Neural progenitor cell (in vitro differentiated cells): ENCODE data around the gene SOX5.

ENCODE experiments used
- EZH2 ChIP-seq: fragments of 200-600 bp; sonication (generic); IDR thresholded peaks from 2 replicates; pipeline ENCODE4 v1.6.1; 2017; ENCODE audit warnings: antibody characterized with exemption, mild to moderate bottlenecking, moderate library complexity
- TF ChIP-seq, protein P1 (sequence below): fragments of 200-600 bp; sonication (generic); IDR thresholded peaks from 2 replicates; pipeline ENCODE4 v1.5.1; 2017; ENCODE audit warnings: antibody characterized with exemption, mild to moderate bottlenecking

DNA sequence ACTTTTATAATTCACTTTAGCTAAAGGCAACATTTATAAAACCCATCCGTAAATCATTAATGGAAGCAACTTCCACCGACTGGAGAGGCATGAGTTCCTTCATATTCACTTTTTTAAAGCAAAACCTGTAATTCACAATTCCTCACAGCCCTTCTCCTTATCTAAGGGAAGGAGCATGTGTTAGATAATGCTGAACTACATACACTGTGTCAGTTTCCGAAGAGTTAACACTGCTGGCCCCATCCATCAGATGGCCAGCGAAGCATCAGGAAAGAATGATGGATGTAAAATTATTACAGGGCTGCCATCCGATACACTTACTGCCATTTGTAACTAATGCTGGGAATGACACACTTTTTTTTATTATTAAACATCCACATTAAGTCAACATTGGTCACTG, 392.8 kb downstream of the SOX5 start:
- TF ChIP-seq, protein P1, sequence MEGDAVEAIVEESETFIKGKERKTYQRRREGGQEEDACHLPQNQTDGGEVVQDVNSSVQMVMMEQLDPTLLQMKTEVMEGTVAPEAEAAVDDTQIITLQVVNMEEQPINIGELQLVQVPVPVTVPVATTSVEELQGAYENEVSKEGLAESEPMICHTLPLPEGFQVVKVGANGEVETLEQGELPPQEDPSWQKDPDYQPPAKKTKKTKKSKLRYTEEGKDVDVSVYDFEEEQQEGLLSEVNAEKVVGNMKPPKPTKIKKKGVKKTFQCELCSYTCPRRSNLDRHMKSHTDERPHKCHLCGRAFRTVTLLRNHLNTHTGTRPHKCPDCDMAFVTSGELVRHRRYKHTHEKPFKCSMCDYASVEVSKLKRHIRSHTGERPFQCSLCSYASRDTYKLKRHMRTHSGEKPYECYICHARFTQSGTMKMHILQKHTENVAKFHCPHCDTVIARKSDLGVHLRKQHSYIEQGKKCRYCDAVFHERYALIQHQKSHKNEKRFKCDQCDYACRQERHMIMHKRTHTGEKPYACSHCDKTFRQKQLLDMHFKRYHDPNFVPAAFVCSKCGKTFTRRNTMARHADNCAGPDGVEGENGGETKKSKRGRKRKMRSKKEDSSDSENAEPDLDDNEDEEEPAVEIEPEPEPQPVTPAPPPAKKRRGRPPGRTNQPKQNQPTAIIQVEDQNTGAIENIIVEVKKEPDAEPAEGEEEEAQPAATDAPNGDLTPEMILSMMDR: no peak
- TF ChIP-seq EZH2: no peak
